ENCODE measurements around the gene PRIMA1. TPM values are rescaled to one million over a fixed set of nuclear protein-coding genes. Genes with fewer than 3 reads are reported as not detected.

Gene PRIMA1
- total RNA-seq, 4 donors from 2014 or later: 2.6 to 9.0 (median 4.1) TPM

- TF ChIP-seq POLR2A (IDR thresholded peaks at IDR 0.05) (no peak), CTCF (IDR thresholded peaks at IDR 0.05) (no peak)
- intact Hi-C loops (cut with DNase I; ENCODE audit: low total_unique reads): no loop called here
- 90 to 92% methylated on average over 16 to 19 of the region's 19 CpGs for WGBS, 2 donors
- no peak for DNase-seq (ENCODE audit: low spot score in 2 of 2)
- no peak overlapping the region for H3K4me3 ChIP-seq (ENCODE audit: low read depth, poor library complexity, severe bottlenecking)
These were observed 60.2 kb downstream of the PRIMA1 start for GRCh38 chr14:93727917-93728650.

DNA sequence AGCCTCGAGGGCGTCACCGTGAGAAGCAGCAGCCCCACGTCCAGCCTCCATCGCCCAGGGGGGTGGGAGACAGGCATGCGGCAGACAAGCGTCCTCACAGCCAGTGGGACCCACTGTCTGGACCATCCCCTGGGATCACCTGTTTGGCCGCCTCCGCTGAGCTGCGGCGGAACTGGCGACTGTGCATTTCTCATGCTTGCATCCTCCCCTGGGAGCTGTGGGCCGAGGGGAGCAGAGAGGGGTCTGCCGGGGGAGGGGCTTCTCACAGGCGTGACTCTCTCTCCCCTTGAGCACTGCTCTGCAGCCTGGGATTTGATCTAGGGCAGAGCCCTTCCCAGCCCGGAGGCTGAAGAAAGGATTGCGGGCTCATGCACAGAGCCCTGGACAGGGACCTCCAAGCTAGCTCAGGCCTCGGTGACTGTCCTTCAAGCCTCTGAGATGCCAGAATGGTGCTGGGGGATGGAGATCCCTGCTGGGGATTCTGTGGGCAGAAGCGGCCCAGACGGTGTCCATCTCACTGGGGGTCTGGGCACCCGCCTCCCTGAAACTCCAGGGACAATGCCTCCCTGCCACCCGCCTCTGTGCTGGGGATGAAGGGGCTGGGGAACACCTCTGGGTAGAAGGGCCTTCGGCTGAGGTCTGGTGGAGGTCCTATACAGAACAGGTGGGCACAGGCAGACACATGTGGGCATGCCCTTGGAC is 61.1 kb downstream of the PRIMA1 start:
- WGBS, 2 donors: 79 to 86% methylated on average over 20 to 21 of the region's 23 CpGs
- DNase-seq (ENCODE audit: low spot score in 2 of 2): no peak
- no peak for TF ChIP-seq POLR2A (IDR thresholded peaks at IDR 0.05)
- no peak for TF ChIP-seq CTCF (IDR thresholded peaks at IDR 0.05)
- H3K4me3 ChIP-seq (ENCODE audit: low read depth, poor library complexity, severe bottlenecking): no peak overlapping the region
- intact Hi-C loops (cut with DNase I; ENCODE audit: low total_unique reads): no loop called here

- no peak for TF ChIP-seq CTCF (IDR thresholded peaks at IDR 0.05)
- TF ChIP-seq POLR2A (IDR thresholded peaks at IDR 0.05): no peak
- DNase-seq (ENCODE audit: low spot score in 2 of 2): no peak
- WGBS, 2 donors: 93% methylated on average over 9 of the region's 9 CpGs; no CpG with 5 or more reads in 1 of the 2 donors
- intact Hi-C loops (cut with DNase I; ENCODE audit: low total_unique reads): no loop called here
- no peak overlapping the region for H3K4me3 ChIP-seq (ENCODE audit: low read depth, poor library complexity, severe bottlenecking)
These were observed 62.3 kb downstream of the PRIMA1 start for GRCh38 chr14:93725993-93726392.

GRCh38 chr14:93725002-93725582 is 63.2 kb downstream of the PRIMA1 start:
- intact Hi-C loops (cut with DNase I; ENCODE audit: low total_unique reads): no loop called here
- WGBS, 2 donors: 86 to 88% methylated on average over 21 of the region's 21 CpGs
- DNase-seq (ENCODE audit: low spot score in 2 of 2): no peak

DNA sequence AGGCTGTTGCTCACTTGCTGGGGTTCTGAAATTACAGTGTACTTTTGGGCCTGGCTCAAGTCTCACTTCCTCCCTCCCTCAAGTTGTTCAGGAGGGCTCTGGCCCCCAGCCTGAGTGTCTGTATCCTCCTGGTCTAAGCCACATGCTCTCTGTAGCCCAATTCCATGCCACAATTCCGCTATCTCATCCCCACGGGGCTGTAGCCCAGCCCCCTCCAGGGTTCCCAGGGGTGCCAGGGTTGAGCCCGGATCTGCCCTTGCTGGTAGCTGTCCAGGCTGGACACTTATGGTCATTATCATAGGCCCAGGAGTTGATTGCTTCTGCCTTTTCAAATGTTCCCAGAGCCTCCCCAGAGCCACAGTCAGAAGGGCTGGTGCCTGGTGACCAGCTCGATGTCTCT is 65.3 kb downstream of the PRIMA1 start:
- 79 to 90% methylated on average over 4 of the region's 4 CpGs for WGBS, 2 donors
- H3K4me3 ChIP-seq (ENCODE audit: low read depth, poor library complexity, severe bottlenecking): no peak overlapping the region
- TF ChIP-seq CTCF (IDR thresholded peaks at IDR 0.05) (no peak), POLR2A (IDR thresholded peaks at IDR 0.05) (no peak)
- intact Hi-C loops (cut with DNase I; ENCODE audit: low total_unique reads): no loop called here
- peak in 1 of 2 donors; percentile 71 for DNase-seq (ENCODE audit: low spot score in 2 of 2)

More at GRCh38 chr14:93725002-93725582, 63.2 kb downstream of the PRIMA1 start:
- no peak overlapping the region for H3K4me3 ChIP-seq (ENCODE audit: low read depth, poor library complexity, severe bottlenecking)
- no peak for TF ChIP-seq CTCF (IDR thresholded peaks at IDR 0.05)
- no peak for TF ChIP-seq POLR2A (IDR thresholded peaks at IDR 0.05)
